Measurements from ENCODE around the gene CCDC170. TPM values are rescaled to one million over a fixed set of nuclear protein-coding genes. Genes with fewer than 3 reads are reported as not detected.
A peak's percentile ranks its signal among the peaks of the same experiment; 100 is the strongest.

CCDC170 gene
- total RNA-seq, 1 experiment from 2014 or later: 0.12 TPM

- no TSS peak for BruUV-seq (replicated peaks)
- H3K4me2 ChIP-seq (ENCODE audit: low read length): no peak overlapping the region
- H3K4me1 ChIP-seq (ENCODE audit: control insufficient read depth in 1 of 2, insufficient read depth in 2 of 2, low read length in 2 of 2): peaks cover 12 to 36% of the 10 kb centered on the region in 2 experiments
- H3K27me3 ChIP-seq (ENCODE audit: insufficient read depth, low read length): no peaks in the 10 kb centered on the region
- intact Hi-C loops (cut with micrococcal nuclease): no loop called here
- H3K9me2 ChIP-seq (ENCODE audit: insufficient read depth): no peaks in the 10 kb centered on the region
- TF ChIP-seq RAD21 (IDR thresholded peaks at IDR 0.05; ENCODE audit: low read depth): no peak
- no peak for DNase-seq (ENCODE audit: low read depth, low spot score)
- H4K20me1 ChIP-seq (ENCODE audit: insufficient read depth): no peaks in the 10 kb centered on the region
- ChIA-PET RAD21 (ENCODE audit: low non-redundant PET in 1 of 2, low total read pairs in 2 of 2, uncharacterized antibody in 2 of 2, unreplicated experiment in 2 of 2) (no interaction called here), CTCF (no interaction called here), POLR2A (interaction anchor here (1.2 kb wide), 1 partner anchor 9 kb away, joined by 3 read pairs; no protein-coding TSS in a partner anchor)
- H2AFZ ChIP-seq (ENCODE audit: low read depth, low read length, poor library complexity, severe bottlenecking): no peak overlapping the region
- no peak overlapping the region for H3K27ac ChIP-seq (ENCODE audit: low read depth, low read length)
- no peaks in the 10 kb centered on the region for H3K36me3 ChIP-seq (ENCODE audit: control insufficient read depth in 1 of 2, insufficient read depth in 2 of 2, low read length in 2 of 2)
- H3K4me3 ChIP-seq (replicated peaks in 1 of 2; ENCODE audit: low read depth in 1 of 2, low read length in 2 of 2): no peak overlapping the region
- H3K79me2 ChIP-seq (ENCODE audit: insufficient read depth, low read length): no peaks in the 10 kb centered on the region
- H3K9me3 ChIP-seq (ENCODE audit: control insufficient read depth in 1 of 2, insufficient read depth in 1 of 2, low read depth in 1 of 2, low read length in 2 of 2): no peaks in the 10 kb centered on the region
- ATAC-seq: no peak
- no peak overlapping the region for H3K9ac ChIP-seq (ENCODE audit: low read length)
Observed at GRCh38 chr6:151624900-151625536, 131.2 kb downstream of the CCDC170 start.

- Histone ChIP-seq H3K9ac (ENCODE audit: low read length) (no peak overlapping the region), H3K27me3 (ENCODE audit: insufficient read depth, low read length) (no peaks in the 10 kb centered on the region), H3K4me1 (ENCODE audit: control insufficient read depth in 1 of 2, insufficient read depth in 2 of 2, low read length in 2 of 2) (peaks cover 12 to 32% of the 10 kb centered on the region in 2 experiments), H3K27ac (ENCODE audit: low read depth, low read length) (peak overlapping the region; percentile 31; the same call in 1 of the 2 replicates), H3K36me3 (ENCODE audit: control insufficient read depth in 1 of 2, insufficient read depth in 2 of 2, low read length in 2 of 2) (no peaks in the 10 kb centered on the region), H3K9me2 (ENCODE audit: insufficient read depth) (no peaks in the 10 kb centered on the region), H3K9me3 (ENCODE audit: control insufficient read depth in 1 of 2, insufficient read depth in 1 of 2, low read depth in 1 of 2, low read length in 2 of 2) (no peaks in the 10 kb centered on the region), H3K4me2 (ENCODE audit: low read length) (peak overlapping the region; percentile 65), H3K4me3 (replicated peaks in 1 of 2; ENCODE audit: low read depth in 1 of 2, low read length in 2 of 2) (peak overlapping the region in 1 of 2 experiments; percentile 36; a peak in 2 of 4 replicates), H3K79me2 (ENCODE audit: insufficient read depth, low read length) (no peaks in the 10 kb centered on the region), H2AFZ (ENCODE audit: low read depth, low read length, poor library complexity, severe bottlenecking) (peak overlapping the region; percentile 92), H4K20me1 (ENCODE audit: insufficient read depth) (no peaks in the 10 kb centered on the region)
- DNase-seq (ENCODE audit: low read depth, low spot score) (peak; percentile 51), ATAC-seq (peak; percentile 63)
- ChIA-PET CTCF (interaction anchor here (0.6 kb wide), 1 partner anchor 212 kb away, joined by 3 read pairs; no protein-coding TSS in a partner anchor), RAD21 (ENCODE audit: low non-redundant PET in 1 of 2, low total read pairs in 2 of 2, uncharacterized antibody in 2 of 2, unreplicated experiment in 2 of 2) (no interaction called here), POLR2A (interaction anchor here (1.4 kb wide), 1 partner anchor 20 kb away, joined by 3 read pairs; no protein-coding TSS in a partner anchor)
- intact Hi-C loops (cut with micrococcal nuclease): no loop called here
- no TSS peak for BruUV-seq (replicated peaks)
- no peak for TF ChIP-seq REST (IDR thresholded peaks at IDR 0.05; ENCODE audit: low read depth)
- TF ChIP-seq SIN3A (IDR thresholded peaks at IDR 0.05; ENCODE audit: low read depth): peak; percentile 63
- no peak; the same call in 1 of the 2 replicates for TF ChIP-seq ELF1 (IDR thresholded peaks at IDR 0.05; ENCODE audit: borderline replicate concordance, low read depth)
- no peak for TF ChIP-seq EZH2 (IDR thresholded peaks at IDR 0.05)
- peak; percentile 85 for TF ChIP-seq FOSL1 (IDR thresholded peaks at IDR 0.05; ENCODE audit: low read depth)
- TF ChIP-seq SP1 (IDR thresholded peaks at IDR 0.05; ENCODE audit: low read depth): peak; percentile 56
- no peak for TF ChIP-seq ATF3 (IDR thresholded peaks at IDR 0.05)
- no peak for TF ChIP-seq ZBTB33 (IDR thresholded peaks at IDR 0.05; ENCODE audit: extremely low read depth, insufficient replicate concordance, low read length)
- TF ChIP-seq POLR2AphosphoS5 (IDR thresholded peaks at IDR 0.05; ENCODE audit: low read depth, low read length): peak; percentile 38; the same call in 1 of the 2 replicates
- TF ChIP-seq CEBPB (IDR thresholded peaks at IDR 0.05; ENCODE audit: low read depth): 0 out of 2 replicates have a peak, but pooled peaks have one; percentile 8
- TF ChIP-seq JUND (IDR thresholded peaks at IDR 0.05): peak; percentile 74
- TF ChIP-seq SRF (IDR thresholded peaks at IDR 0.05; ENCODE audit: low read depth): no peak
Observed at GRCh38 chr6:151627689-151628444, 134.1 kb downstream of the CCDC170 start.
